Gastroesophageal sphincter (tissue), 3 donors: ENCODE data around the gene EFNA1.
"Not testable (repeated sequence)": the region's sequence is repeated elsewhere in the genome, so short reads cannot be mapped to it uniquely, and the experiment has no call there.

ENCODE experiments used
- CTCF ChIP-seq, 4 experiments: fragments of 200-600 bp in 2 of 4; fragments of 450-650 bp in 2 of 4; sonication (generic) in 1 of 4; IDR thresholded peaks; one replicate each; pipeline ENCODE4 v1.5.1; 2017 to 2019; ENCODE audit warnings: antibody characterized with exemption in 4 of 4, mild to moderate bottlenecking in 2 of 4, moderate library complexity in 2 of 4
- POLR2A ChIP-seq, 2 donors: fragments of 450-650 bp; IDR thresholded peaks; one replicate each; pipeline ENCODE4 v1.6.1; 2017; ENCODE audit warnings: antibody characterized with exemption in 2 of 2, mild to moderate bottlenecking in 2 of 2, moderate library complexity in 1 of 2

GRCh38 chr1:155118090-155118489 lies 9.6 kb upstream of the EFNA1 start:
- not testable (repeated sequence) for TF ChIP-seq CTCF, POLR2A (IDR thresholded peaks at IDR 0.05)
